ENCODE results near the gene SHC4. TPM values are rescaled to one million over a fixed set of nuclear protein-coding genes. Genes with fewer than 3 reads are reported as not detected.

SHC4 gene
- polyA plus RNA-seq, 3 donors = 0.09 TPM; not detected in 2

DNA sequence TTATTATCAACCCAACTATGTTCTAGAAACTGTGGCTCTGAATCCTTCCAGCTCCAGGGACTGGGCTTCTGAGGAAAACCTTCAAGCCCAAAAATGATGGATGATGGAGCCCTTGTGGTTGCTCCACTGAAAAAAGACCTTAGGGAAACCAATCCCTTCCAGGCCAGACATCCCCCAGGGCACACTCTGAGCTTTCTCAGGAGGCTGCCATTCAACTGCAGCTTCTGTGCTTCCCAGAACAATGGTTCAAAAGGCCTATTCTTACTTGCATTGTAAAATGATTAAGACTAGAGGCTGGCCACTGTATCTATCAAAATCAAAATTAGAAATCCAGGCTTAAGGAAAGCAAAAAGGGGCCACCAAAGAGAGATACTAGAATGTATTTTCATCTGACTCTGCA, 58.5 kb downstream of the SHC4 start:
- no peak for DNase-seq
- TF ChIP-seq, protein P1, sequence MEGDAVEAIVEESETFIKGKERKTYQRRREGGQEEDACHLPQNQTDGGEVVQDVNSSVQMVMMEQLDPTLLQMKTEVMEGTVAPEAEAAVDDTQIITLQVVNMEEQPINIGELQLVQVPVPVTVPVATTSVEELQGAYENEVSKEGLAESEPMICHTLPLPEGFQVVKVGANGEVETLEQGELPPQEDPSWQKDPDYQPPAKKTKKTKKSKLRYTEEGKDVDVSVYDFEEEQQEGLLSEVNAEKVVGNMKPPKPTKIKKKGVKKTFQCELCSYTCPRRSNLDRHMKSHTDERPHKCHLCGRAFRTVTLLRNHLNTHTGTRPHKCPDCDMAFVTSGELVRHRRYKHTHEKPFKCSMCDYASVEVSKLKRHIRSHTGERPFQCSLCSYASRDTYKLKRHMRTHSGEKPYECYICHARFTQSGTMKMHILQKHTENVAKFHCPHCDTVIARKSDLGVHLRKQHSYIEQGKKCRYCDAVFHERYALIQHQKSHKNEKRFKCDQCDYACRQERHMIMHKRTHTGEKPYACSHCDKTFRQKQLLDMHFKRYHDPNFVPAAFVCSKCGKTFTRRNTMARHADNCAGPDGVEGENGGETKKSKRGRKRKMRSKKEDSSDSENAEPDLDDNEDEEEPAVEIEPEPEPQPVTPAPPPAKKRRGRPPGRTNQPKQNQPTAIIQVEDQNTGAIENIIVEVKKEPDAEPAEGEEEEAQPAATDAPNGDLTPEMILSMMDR (IDR thresholded peaks at IDR 0.05) = no peak
- Mint-ChIP-seq H3K36me3 (no peaks in the 10 kb centered on the region), H3K27me3 (ENCODE audit: low read depth in 3 of 3) (peaks cover 0 to 5% (median 2%) of the 10 kb centered on the region in 3 donors), H3K9me3 (peaks cover 0 to 4% (median 0%) of the 10 kb centered on the region in 7 donors), H3K4me3 (no peak overlapping the region), H3K27ac (no peak overlapping the region), H3K4me1 (no peaks in the 10 kb centered on the region)
- Histone ChIP-seq H3K4me1 (ENCODE audit: control insufficient read depth in 1 of 2, insufficient read depth in 2 of 2, low read length in 2 of 2) (no peaks in the 10 kb centered on the region), H3K79me2 (ENCODE audit: insufficient read depth, low read length) (no peaks in the 10 kb centered on the region), H3K27me3 (ENCODE audit: control insufficient read depth in 2 of 2, insufficient read depth in 2 of 2, low read length in 2 of 2) (no peaks in the 10 kb centered on the region), H4K20me1 (ENCODE audit: insufficient read depth, low read length) (no peaks in the 10 kb centered on the region), H3K4me2 (replicated peaks; ENCODE audit: extremely low read depth, low read length, poor library complexity, severe bottlenecking) (no peak overlapping the region), H3K27ac (ENCODE audit: low read depth in 1 of 2, low read length in 2 of 2) (no peak overlapping the region), H3K9me3 (replicated peaks in 1 of 2; ENCODE audit: control insufficient read depth in 1 of 2, insufficient read depth in 1 of 2, low read length in 2 of 2) (no peaks in the 10 kb centered on the region), H3K4me3 (replicated peaks in 1 of 3; ENCODE audit: low read depth in 2 of 3, low read length in 3 of 3) (no peak overlapping the region), H3K36me3 (replicated peaks in 1 of 2; ENCODE audit: control insufficient read depth in 1 of 2, insufficient read depth in 2 of 2, low read length in 2 of 2) (no peaks in the 10 kb centered on the region), H3K9ac (ENCODE audit: insufficient read depth, low read length, poor library complexity, severe bottlenecking) (no peak overlapping the region), H2AFZ (ENCODE audit: insufficient read depth, low read depth, low read length, poor library complexity, severe bottlenecking) (no peak overlapping the region)
- intact Hi-C loops (cut with micrococcal nuclease) = no loop called here

DNA sequence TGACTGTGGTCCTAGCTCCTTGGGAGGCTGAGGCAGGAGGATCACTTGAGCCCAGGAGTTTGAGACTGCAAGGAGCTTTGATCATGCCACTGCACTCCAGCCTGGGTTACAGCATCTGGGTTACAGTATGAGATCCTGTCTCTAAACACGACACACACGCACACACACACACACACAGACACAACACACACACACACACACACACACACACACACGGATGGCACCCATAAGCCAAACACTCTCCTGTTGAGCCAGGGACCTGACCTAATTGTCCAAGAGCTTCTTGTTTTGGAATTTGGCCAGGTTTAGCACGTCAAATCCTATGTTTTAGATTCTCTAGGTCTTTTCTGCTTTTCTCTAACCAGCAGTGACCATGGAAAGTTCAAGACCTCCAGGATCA, 59.0 kb downstream of the SHC4 start:
- H3K4me1 ChIP-seq (ENCODE audit: control insufficient read depth in 1 of 2, insufficient read depth in 2 of 2, low read length in 2 of 2) = no peaks in the 10 kb centered on the region
- Mint-ChIP-seq H3K27ac (no peak overlapping the region), H3K36me3 (no peaks in the 10 kb centered on the region), H3K9me3 (peaks cover 0 to 3% (median 0%) of the 10 kb centered on the region in 7 donors), H3K4me3 (no peak overlapping the region), H3K4me1 (no peaks in the 10 kb centered on the region), H3K27me3 (ENCODE audit: low read depth in 3 of 3) (peaks cover 0 to 2% (median 2%) of the 10 kb centered on the region in 3 donors)
- H4K20me1 ChIP-seq (ENCODE audit: insufficient read depth, low read length) = no peaks in the 10 kb centered on the region
- intact Hi-C loops (cut with micrococcal nuclease) = no loop called here
- no peak for DNase-seq
- 96% methylated on average over 3 of the region's 4 CpGs for WGBS (ENCODE audit: insufficient coverage)
- no peaks in the 10 kb centered on the region for H3K9me3 ChIP-seq (replicated peaks in 1 of 2; ENCODE audit: control insufficient read depth in 1 of 2, insufficient read depth in 1 of 2, low read length in 2 of 2)
- no peak overlapping the region for H3K9ac ChIP-seq (ENCODE audit: insufficient read depth, low read length, poor library complexity, severe bottlenecking)
- H3K4me2 ChIP-seq (replicated peaks; ENCODE audit: extremely low read depth, low read length, poor library complexity, severe bottlenecking) = no peak overlapping the region
- H3K79me2 ChIP-seq (ENCODE audit: insufficient read depth, low read length) = no peaks in the 10 kb centered on the region
- H2AFZ ChIP-seq (ENCODE audit: insufficient read depth, low read depth, low read length, poor library complexity, severe bottlenecking) = no peak overlapping the region
- H3K27ac ChIP-seq (ENCODE audit: low read depth in 1 of 2, low read length in 2 of 2) = no peak overlapping the region
- no peak overlapping the region for H3K4me3 ChIP-seq (replicated peaks in 1 of 3; ENCODE audit: low read depth in 2 of 3, low read length in 3 of 3)
- H3K36me3 ChIP-seq (replicated peaks in 1 of 2; ENCODE audit: control insufficient read depth in 1 of 2, insufficient read depth in 2 of 2, low read length in 2 of 2) = no peaks in the 10 kb centered on the region
- TF ChIP-seq, protein P1 (IDR thresholded peaks at IDR 0.05) = no peak
- H3K27me3 ChIP-seq (ENCODE audit: control insufficient read depth in 2 of 2, insufficient read depth in 2 of 2, low read length in 2 of 2) = no peaks in the 10 kb centered on the region

All from CD14-positive monocyte (primary cell).